Activated T-helper 9 cell treated with anti-CD3 and anti-CD28 coated beads, Interleukin-2, amount 50 U/mL, for 16 hours (primary cell): ENCODE data around the gene BCL2L11.

Experiments
- DNase-seq: peaks from one replicate; pipeline ENCODE4 v3.0.0-alpha.2; 2020; ENCODE audit warnings: low read depth

Gene BCL2L11

GRCh38 chr2:111143107-111143842 lies 22.6 kb downstream of the BCL2L11 start:
- no peak for DNase-seq

- no peak for DNase-seq
Observed at GRCh38 chr2:111143843-111144198, 23.1 kb downstream of the BCL2L11 start.

GRCh38 chr2:111145103-111145760 lies 24.5 kb downstream of the BCL2L11 start:
- no peak for DNase-seq

GRCh38 chr2:111145951-111146350 lies 25.2 kb downstream of the BCL2L11 start:
- DNase-seq: no peak

GRCh38 chr2:111148225-111148873 lies 27.6 kb downstream of the BCL2L11 start:
- DNase-seq: no peak

GRCh38 chr2:111148925-111149324 lies 28.2 kb downstream of the BCL2L11 start:
- DNase-seq: no peak

- no peak for DNase-seq
Observed at GRCh38 chr2:111149882-111150455, 29.3 kb downstream of the BCL2L11 start.

- DNase-seq: no peak
Observed at GRCh38 chr2:111154758-111155157, 34.0 kb downstream of the BCL2L11 start.

- no peak for DNase-seq
Observed at GRCh38 chr2:111155610-111156009, 34.9 kb downstream of the BCL2L11 start.

- DNase-seq: no peak
Observed at GRCh38 chr2:111156529-111156928, 35.8 kb downstream of the BCL2L11 start.

- DNase-seq: no peak
Observed at GRCh38 chr2:111157071-111157661, 36.5 kb downstream of the BCL2L11 start.

- DNase-seq: no peak
Observed at GRCh38 chr2:111157798-111158197, 37.1 kb downstream of the BCL2L11 start.

- DNase-seq: no peak
Observed at GRCh38 chr2:111159641-111160040, 38.9 kb downstream of the BCL2L11 start.

GRCh38 chr2:111160758-111161157 lies 40.0 kb downstream of the BCL2L11 start:
- no peak for DNase-seq

GRCh38 chr2:111161971-111162370 lies 41.3 kb downstream of the BCL2L11 start:
- DNase-seq: no peak

GRCh38 chr2:111162718-111163331 lies 42.1 kb downstream of the BCL2L11 start:
- DNase-seq: no peak

GRCh38 chr2:111164078-111164477 lies 43.4 kb downstream of the BCL2L11 start:
- no peak for DNase-seq

GRCh38 chr2:111165084-111165483 lies 44.4 kb downstream of the BCL2L11 start:
- no peak for DNase-seq

- no peak for DNase-seq
Observed at GRCh38 chr2:111166115-111166514, 45.4 kb downstream of the BCL2L11 start.

- no peak for DNase-seq
Observed at GRCh38 chr2:111167076-111167862, 46.6 kb downstream of the BCL2L11 start.

- no peak for DNase-seq
Observed at GRCh38 chr2:111167863-111168162, 47.1 kb downstream of the BCL2L11 start.
